Stimulated activated CD4-positive, alpha-beta T cell treated with anti-CD3 and anti-CD28 coated beads, Interleukin-2, amount 100 ng/mL, for 48 hours (primary cell): ENCODE data around the gene BNC2.

Source experiments
- DNase-seq, 2 donors: peaks; one replicate each; pipeline ENCODE4 v3.0.0-alpha.2; 2020

Gene BNC2

GRCh38 chr9:16868701-16869100 is 1.8 kb downstream of the BNC2 start:
- DNase-seq: no peak

GRCh38 chr9:16867576-16868311 is 2.7 kb downstream of the BNC2 start:
- DNase-seq: no peak

- DNase-seq: no peak
Observed at GRCh38 chr9:16866587-16866986, 3.9 kb downstream of the BNC2 start.

GRCh38 chr9:16864649-16865434 is 5.6 kb downstream of the BNC2 start:
- no peak for DNase-seq

GRCh38 chr9:16848179-16848578 is 22.3 kb downstream of the BNC2 start:
- DNase-seq: no peak

GRCh38 chr9:16846986-16847385 is 23.5 kb downstream of the BNC2 start:
- no peak for DNase-seq

- DNase-seq: no peak
Observed at GRCh38 chr9:16846367-16846766, 24.1 kb downstream of the BNC2 start.

GRCh38 chr9:16834817-16835216 is 35.7 kb downstream of the BNC2 start:
- no peak for DNase-seq

- no peak for DNase-seq
Observed at GRCh38 chr9:16833296-16833835, 37.1 kb downstream of the BNC2 start.

- DNase-seq: no peak
Observed at GRCh38 chr9:16832101-16832500, 38.4 kb downstream of the BNC2 start.

- DNase-seq: no peak
Observed at GRCh38 chr9:16830806-16831205, 39.7 kb downstream of the BNC2 start.

- no peak for DNase-seq
Observed at GRCh38 chr9:16828340-16829281, 41.9 kb downstream of the BNC2 start.

GRCh38 chr9:16825971-16826625 is 44.4 kb downstream of the BNC2 start:
- no peak for DNase-seq

GRCh38 chr9:16825331-16825725 is 45.1 kb downstream of the BNC2 start:
- DNase-seq: no peak

GRCh38 chr9:16824545-16825330 is 45.7 kb downstream of the BNC2 start:
- DNase-seq: no peak

GRCh38 chr9:16823906-16824305 is 46.6 kb downstream of the BNC2 start:
- DNase-seq: no peak

- no peak for DNase-seq
Observed at GRCh38 chr9:16821344-16821743, 49.1 kb downstream of the BNC2 start.

- DNase-seq: no peak
Observed at GRCh38 chr9:16817514-16817913, 53.0 kb downstream of the BNC2 start.

GRCh38 chr9:16817002-16817401 is 53.5 kb downstream of the BNC2 start:
- DNase-seq: no peak

GRCh38 chr9:16816011-16816410 is 54.5 kb downstream of the BNC2 start:
- DNase-seq: no peak

GRCh38 chr9:16815079-16815478 is 55.4 kb downstream of the BNC2 start:
- DNase-seq: no peak

- no peak for DNase-seq
Observed at GRCh38 chr9:16813838-16814237, 56.6 kb downstream of the BNC2 start.
